ENCODE results near the gene ENOX1. TPM values are rescaled to one million over a fixed set of nuclear protein-coding genes. Genes with fewer than 3 reads are reported as not detected.

Gene ENOX1
- total RNA-seq, 2 experiments from 2014 or later = 2.4 TPM; not detected in 1

GRCh38 chr13:43227721-43228120 lies 559.1 kb downstream of the ENOX1 start:
- H3K36me3 Mint-ChIP-seq = no peaks in the 10 kb centered on the region
- H3K27me3 Mint-ChIP-seq = peaks cover 17% of the 10 kb centered on the region
- H3K4me3 Mint-ChIP-seq = no peak overlapping the region
- H3K9me3 Mint-ChIP-seq (ENCODE audit: low read depth) = no peaks in the 10 kb centered on the region
- no peak for DNase-seq
- ATAC-seq = no peak
- CTCF ChIA-PET = interaction anchor here (0.6 kb wide), 1 partner anchor 375 kb away, joined by 3 read pairs; no protein-coding TSS in a partner anchor
- no peak overlapping the region for H3K27ac Mint-ChIP-seq
- H3K4me1 Mint-ChIP-seq = no peaks in the 10 kb centered on the region

GRCh38 chr13:43223216-43223615 lies 563.6 kb downstream of the ENOX1 start:
- H3K4me3 Mint-ChIP-seq = no peak overlapping the region
- CTCF ChIA-PET = no interaction called here
- H3K27me3 Mint-ChIP-seq = peaks cover 33% of the 10 kb centered on the region
- no peaks in the 10 kb centered on the region for H3K36me3 Mint-ChIP-seq
- ATAC-seq = no peak
- no peaks in the 10 kb centered on the region for H3K4me1 Mint-ChIP-seq
- no peak for DNase-seq
- H3K9me3 Mint-ChIP-seq (ENCODE audit: low read depth) = no peaks in the 10 kb centered on the region
- H3K27ac Mint-ChIP-seq = no peak overlapping the region

GRCh38 chr13:43222086-43222485 lies 564.7 kb downstream of the ENOX1 start:
- H3K4me3 Mint-ChIP-seq = no peak overlapping the region
- CTCF ChIA-PET = no interaction called here
- H3K4me1 Mint-ChIP-seq = no peaks in the 10 kb centered on the region
- H3K27ac Mint-ChIP-seq = no peak overlapping the region
- ATAC-seq (no peak), DNase-seq (no peak)
- H3K36me3 Mint-ChIP-seq = no peaks in the 10 kb centered on the region
- peaks cover 33% of the 10 kb centered on the region for H3K27me3 Mint-ChIP-seq
- no peaks in the 10 kb centered on the region for H3K9me3 Mint-ChIP-seq (ENCODE audit: low read depth)

GRCh38 chr13:43221611-43222010 lies 565.2 kb downstream of the ENOX1 start:
- Mint-ChIP-seq H3K4me1 (no peaks in the 10 kb centered on the region), H3K27ac (no peak overlapping the region), H3K9me3 (ENCODE audit: low read depth) (no peaks in the 10 kb centered on the region), H3K27me3 (peaks cover 33% of the 10 kb centered on the region), H3K36me3 (no peaks in the 10 kb centered on the region), H3K4me3 (no peak overlapping the region)
- DNase-seq (no peak), ATAC-seq (no peak)
- CTCF ChIA-PET = no interaction called here

- Mint-ChIP-seq H3K27ac (no peak overlapping the region), H3K9me3 (ENCODE audit: low read depth) (no peaks in the 10 kb centered on the region), H3K36me3 (no peaks in the 10 kb centered on the region), H3K4me3 (no peak overlapping the region), H3K27me3 (peaks cover 33% of the 10 kb centered on the region), H3K4me1 (no peaks in the 10 kb centered on the region)
- no peak for DNase-seq
- CTCF ChIA-PET = no interaction called here
- no peak for ATAC-seq
These were observed 565.7 kb downstream of the ENOX1 start for GRCh38 chr13:43220873-43221595.

GRCh38 chr13:43214124-43214523 lies 572.6 kb downstream of the ENOX1 start:
- H3K9me3 Mint-ChIP-seq (ENCODE audit: low read depth) = no peaks in the 10 kb centered on the region
- no peaks in the 10 kb centered on the region for H3K36me3 Mint-ChIP-seq
- ATAC-seq (no peak), DNase-seq (no peak)
- H3K4me3 Mint-ChIP-seq = no peak overlapping the region
- H3K4me1 Mint-ChIP-seq = no peaks in the 10 kb centered on the region
- CTCF ChIA-PET = no interaction called here
- H3K27me3 Mint-ChIP-seq = peaks cover 14% of the 10 kb centered on the region
- H3K27ac Mint-ChIP-seq = no peak overlapping the region

GRCh38 chr13:43206838-43207237 lies 579.9 kb downstream of the ENOX1 start:
- H3K27me3 Mint-ChIP-seq = peaks cover 23% of the 10 kb centered on the region
- no peak overlapping the region for H3K4me3 Mint-ChIP-seq
- CTCF ChIA-PET = no interaction called here
- ATAC-seq = no peak
- no peaks in the 10 kb centered on the region for H3K4me1 Mint-ChIP-seq
- no peak for DNase-seq
- no peaks in the 10 kb centered on the region for H3K36me3 Mint-ChIP-seq
- H3K9me3 Mint-ChIP-seq (ENCODE audit: low read depth) = no peaks in the 10 kb centered on the region
- no peak overlapping the region for H3K27ac Mint-ChIP-seq

GRCh38 chr13:43205416-43205815 lies 581.4 kb downstream of the ENOX1 start:
- CTCF ChIA-PET = no interaction called here
- H3K4me1 Mint-ChIP-seq = no peaks in the 10 kb centered on the region

GRCh38 chr13:43204591-43204990 lies 582.2 kb downstream of the ENOX1 start:
- no peaks in the 10 kb centered on the region for H3K4me1 Mint-ChIP-seq
- ATAC-seq (no peak), DNase-seq (no peak)
- no peak overlapping the region for H3K4me3 Mint-ChIP-seq
- no peaks in the 10 kb centered on the region for H3K36me3 Mint-ChIP-seq
- H3K27ac Mint-ChIP-seq = no peak overlapping the region
- H3K27me3 Mint-ChIP-seq = peaks cover 15% of the 10 kb centered on the region
- H3K9me3 Mint-ChIP-seq (ENCODE audit: low read depth) = no peaks in the 10 kb centered on the region
- CTCF ChIA-PET = no interaction called here

More at GRCh38 chr13:43205416-43205815, 581.4 kb downstream of the ENOX1 start:
- H3K4me3 Mint-ChIP-seq = no peak overlapping the region
- H3K27ac Mint-ChIP-seq = no peak overlapping the region
- H3K9me3 Mint-ChIP-seq (ENCODE audit: low read depth) = no peaks in the 10 kb centered on the region
- no peaks in the 10 kb centered on the region for H3K36me3 Mint-ChIP-seq
- ATAC-seq (no peak), DNase-seq (no peak)
- H3K27me3 Mint-ChIP-seq = peaks cover 14% of the 10 kb centered on the region

- H3K27ac Mint-ChIP-seq = no peak overlapping the region
- CTCF ChIA-PET = no interaction called here
These were observed 583.0 kb downstream of the ENOX1 start for GRCh38 chr13:43203781-43204180.

GRCh38 chr13:43200736-43201135 lies 586.0 kb downstream of the ENOX1 start:
- H3K4me1 Mint-ChIP-seq = no peaks in the 10 kb centered on the region
- no peak overlapping the region for H3K4me3 Mint-ChIP-seq

More at GRCh38 chr13:43203781-43204180, 583.0 kb downstream of the ENOX1 start:
- Mint-ChIP-seq H3K27me3 (peaks cover 18% of the 10 kb centered on the region), H3K4me1 (no peaks in the 10 kb centered on the region), H3K4me3 (no peak overlapping the region), H3K36me3 (no peaks in the 10 kb centered on the region), H3K9me3 (ENCODE audit: low read depth) (no peaks in the 10 kb centered on the region)
- ATAC-seq (no peak), DNase-seq (no peak)

GRCh38 chr13:43200307-43200706 lies 586.5 kb downstream of the ENOX1 start:
- Mint-ChIP-seq H3K27me3 (peaks cover 31% of the 10 kb centered on the region), H3K9me3 (ENCODE audit: low read depth) (no peaks in the 10 kb centered on the region), H3K4me1 (no peaks in the 10 kb centered on the region), H3K27ac (no peak overlapping the region), H3K36me3 (no peaks in the 10 kb centered on the region), H3K4me3 (no peak overlapping the region)
- CTCF ChIA-PET = no interaction called here
- ATAC-seq = no peak
- DNase-seq = no peak

More at GRCh38 chr13:43200736-43201135, 586.0 kb downstream of the ENOX1 start:
- peaks cover 33% of the 10 kb centered on the region for H3K27me3 Mint-ChIP-seq
- H3K9me3 Mint-ChIP-seq (ENCODE audit: low read depth) = no peaks in the 10 kb centered on the region
- DNase-seq (no peak), ATAC-seq (no peak)
- no peaks in the 10 kb centered on the region for H3K36me3 Mint-ChIP-seq
- CTCF ChIA-PET = no interaction called here
- H3K27ac Mint-ChIP-seq = no peak overlapping the region

GRCh38 chr13:43196750-43197370 lies 589.9 kb downstream of the ENOX1 start:
- H3K4me1 Mint-ChIP-seq = no peaks in the 10 kb centered on the region
- H3K27ac Mint-ChIP-seq = no peak overlapping the region
- CTCF ChIA-PET = no interaction called here
- DNase-seq = no peak
- H3K4me3 Mint-ChIP-seq = no peak overlapping the region
- H3K27me3 Mint-ChIP-seq = peaks cover 31% of the 10 kb centered on the region
- no peaks in the 10 kb centered on the region for H3K36me3 Mint-ChIP-seq
- H3K9me3 Mint-ChIP-seq (ENCODE audit: low read depth) = no peaks in the 10 kb centered on the region
- no peak for ATAC-seq

- Mint-ChIP-seq H3K27ac (no peak overlapping the region), H3K4me1 (no peaks in the 10 kb centered on the region)
- CTCF ChIA-PET = no interaction called here
These were observed 590.6 kb downstream of the ENOX1 start for GRCh38 chr13:43196086-43196621.

More at GRCh38 chr13:43196086-43196621, 590.6 kb downstream of the ENOX1 start:
- Mint-ChIP-seq H3K4me3 (no peak overlapping the region), H3K27me3 (peaks cover 31% of the 10 kb centered on the region), H3K9me3 (ENCODE audit: low read depth) (no peaks in the 10 kb centered on the region), H3K36me3 (no peaks in the 10 kb centered on the region)
- ATAC-seq = no peak
- no peak for DNase-seq
